RPMI7951 (cell line): ENCODE measurements around the gene LDHB. TPM values are rescaled to one million over a fixed set of nuclear protein-coding genes. Genes with fewer than 3 reads are reported as not detected.
"Not testable (repeated sequence)": the region's sequence is repeated elsewhere in the genome, so short reads cannot be mapped to it uniquely, and the experiment has no call there.

Source experiments
- DNase-seq: peaks from one replicate; pipeline ENCODE4 v3.0.0-alpha.2; 2012; ENCODE audit warnings: low read depth
- total RNA-seq: library from RNA; depleted of rRNA; stranded (reverse); fragments of >200 nt; shearing (Covaris generic); gene quantifications from 2 replicates; pipeline ENCODE4 v1.2.3, GENCODE V29; 2014; rRNA removed

The LDHB gene
- 629 and 669 TPM in 2 replicates for total RNA-seq

GRCh38 chr12:21657326-21658077 is at the start of gene LDHB:
LDHB (minus strand) TSS chr12:21657842; CDS start chr12:21654671, 3,171 bp downstream.
- DNase-seq, result peak; percentile 96

- DNase-seq, result no peak
Measured at GRCh38 chr12:21704847-21705246, 47.2 kb upstream of the LDHB start.

GRCh38 chr12:21699851-21700250 is 42.2 kb upstream of the LDHB start:
- DNase-seq, result no peak

GRCh38 chr12:21697904-21698630 is 40.4 kb upstream of the LDHB start:
- peak; percentile 24 for DNase-seq

GRCh38 chr12:21696625-21697024 is 39.0 kb upstream of the LDHB start:
- no peak for DNase-seq

GRCh38 chr12:21695986-21696385 is 38.3 kb upstream of the LDHB start:
- DNase-seq, result no peak

- DNase-seq, result no peak
Measured at GRCh38 chr12:21694660-21695059, 37.0 kb upstream of the LDHB start.

GRCh38 chr12:21691515-21691914 is 33.9 kb upstream of the LDHB start:
- no peak for DNase-seq

- no peak for DNase-seq
Measured at GRCh38 chr12:21690704-21691368, 33.2 kb upstream of the LDHB start.

- DNase-seq, result no peak
Measured at GRCh38 chr12:21683115-21683514, 25.5 kb upstream of the LDHB start.

- no peak for DNase-seq
Measured at GRCh38 chr12:21678959-21679358, 21.3 kb upstream of the LDHB start.

GRCh38 chr12:21677622-21678277 is 20.1 kb upstream of the LDHB start:
- no peak for DNase-seq

- DNase-seq, result no peak
Measured at GRCh38 chr12:21677204-21677603, 19.6 kb upstream of the LDHB start.

- DNase-seq, result no peak
Measured at GRCh38 chr12:21676776-21677175, 19.1 kb upstream of the LDHB start.

- DNase-seq, result no peak
Measured at GRCh38 chr12:21675641-21676040, 18.0 kb upstream of the LDHB start.

- DNase-seq, result no peak
Measured at GRCh38 chr12:21675096-21675495, 17.5 kb upstream of the LDHB start.

GRCh38 chr12:21673830-21674552 is 16.3 kb upstream of the LDHB start:
- not testable (repeated sequence) for DNase-seq

- DNase-seq, result no peak
Measured at GRCh38 chr12:21672146-21672545, 14.5 kb upstream of the LDHB start.

- no peak for DNase-seq
Measured at GRCh38 chr12:21666722-21667121, 9.1 kb upstream of the LDHB start.

GRCh38 chr12:21665816-21666215 is 8.2 kb upstream of the LDHB start:
- DNase-seq, result no peak

- DNase-seq, result no peak
Measured at GRCh38 chr12:21662122-21662792, 4.6 kb upstream of the LDHB start.
